Measurements from ENCODE around the gene ATXN1. TPM values are rescaled to one million over a fixed set of nuclear protein-coding genes. Genes with fewer than 3 reads are reported as not detected.

The ATXN1 gene
- total RNA-seq, 2 experiments from 2014 or later = 83.1 to 89.4 TPM

DNA sequence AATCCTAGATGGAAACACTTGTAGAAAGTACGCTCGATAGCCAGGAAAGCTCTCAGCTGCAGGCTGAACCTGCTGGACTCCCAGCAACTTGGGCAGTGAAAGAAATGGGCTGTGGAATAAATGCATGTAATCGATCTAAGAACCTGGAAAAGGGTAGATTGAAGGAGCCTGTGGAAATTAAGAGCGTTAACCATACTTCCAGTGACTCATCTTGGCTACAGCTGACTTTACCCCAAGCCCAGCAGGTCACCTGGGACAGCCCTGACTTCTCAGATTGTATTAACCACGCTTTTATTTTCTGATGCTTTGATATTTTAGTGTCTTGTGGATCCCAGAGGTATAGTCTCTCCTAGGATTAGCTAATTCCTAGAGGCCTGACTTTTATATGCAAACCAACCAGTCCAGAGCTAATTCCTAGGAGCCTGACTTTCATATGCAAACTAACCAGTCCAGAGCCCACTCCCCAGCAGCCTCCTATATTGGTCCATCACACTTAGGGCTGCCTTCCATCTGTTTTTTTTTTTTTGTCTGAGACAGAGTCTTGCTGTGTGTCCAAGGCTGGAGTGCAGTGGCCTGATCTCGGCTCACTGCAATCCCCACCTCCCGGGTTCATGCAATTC lies 436.5 kb downstream of the ATXN1 start:
- Mint-ChIP-seq H3K4me1 (peaks cover 58% of the 10 kb centered on the region), H3K9me3 (no peaks in the 10 kb centered on the region), H3K4me3 (no peak overlapping the region), H3K27ac (peak overlapping the region; percentile 8), H3K27me3 (no peaks in the 10 kb centered on the region), H3K36me3 (ENCODE audit: low read depth) (peaks cover 40% of the 10 kb centered on the region)
- CTCF ChIA-PET = interaction anchor here (1.5 to 1.6 kb wide), 2 partner anchors 85 to 446 kb away, joined by 4 to 6 read pairs; no protein-coding TSS in a partner anchor
- DNase-seq = no peak
- POLR2A ChIA-PET = interaction anchor here (1.1 to 3.7 kb wide), 2 partner anchors 388 to 438 kb away, joined by 3 to 23 read pairs; partner anchors contain the start of gene ATXN1

DNA sequence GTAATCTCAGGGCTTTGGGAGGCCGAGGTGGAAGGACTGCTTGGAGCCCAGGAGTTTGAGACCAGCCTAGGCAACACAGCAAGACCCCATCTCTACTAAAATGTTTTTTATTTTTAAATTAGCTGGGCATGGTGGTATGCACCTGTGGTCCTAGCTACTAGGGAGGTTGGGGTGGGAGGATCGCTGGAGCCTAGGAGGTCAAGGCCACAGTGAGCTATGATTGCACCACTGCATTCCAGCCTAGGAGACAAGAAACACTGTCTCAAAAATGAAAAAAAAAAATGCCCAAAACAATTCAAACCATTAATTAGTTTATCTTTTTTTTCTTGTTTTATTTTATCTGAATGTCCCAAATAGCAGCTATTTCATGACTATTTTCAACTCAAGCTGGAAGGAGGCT lies 437.1 kb downstream of the ATXN1 start:
- Mint-ChIP-seq H3K36me3 (ENCODE audit: low read depth) (peaks cover 40% of the 10 kb centered on the region), H3K27ac (peak overlapping the region; percentile 98), H3K4me3 (no peak overlapping the region), H3K9me3 (no peaks in the 10 kb centered on the region), H3K27me3 (no peaks in the 10 kb centered on the region), H3K4me1 (peaks cover 62% of the 10 kb centered on the region)
- POLR2A ChIA-PET = interaction anchor here (1.1 to 3.7 kb wide), 2 partner anchors 389 to 438 kb away, joined by 3 to 23 read pairs; partner anchors contain the start of gene ATXN1
- CTCF ChIA-PET = interaction anchor here (1.5 to 1.6 kb wide), 2 partner anchors 85 to 447 kb away, joined by 4 to 6 read pairs; no protein-coding TSS in a partner anchor
- DNase-seq = no peak

DNA sequence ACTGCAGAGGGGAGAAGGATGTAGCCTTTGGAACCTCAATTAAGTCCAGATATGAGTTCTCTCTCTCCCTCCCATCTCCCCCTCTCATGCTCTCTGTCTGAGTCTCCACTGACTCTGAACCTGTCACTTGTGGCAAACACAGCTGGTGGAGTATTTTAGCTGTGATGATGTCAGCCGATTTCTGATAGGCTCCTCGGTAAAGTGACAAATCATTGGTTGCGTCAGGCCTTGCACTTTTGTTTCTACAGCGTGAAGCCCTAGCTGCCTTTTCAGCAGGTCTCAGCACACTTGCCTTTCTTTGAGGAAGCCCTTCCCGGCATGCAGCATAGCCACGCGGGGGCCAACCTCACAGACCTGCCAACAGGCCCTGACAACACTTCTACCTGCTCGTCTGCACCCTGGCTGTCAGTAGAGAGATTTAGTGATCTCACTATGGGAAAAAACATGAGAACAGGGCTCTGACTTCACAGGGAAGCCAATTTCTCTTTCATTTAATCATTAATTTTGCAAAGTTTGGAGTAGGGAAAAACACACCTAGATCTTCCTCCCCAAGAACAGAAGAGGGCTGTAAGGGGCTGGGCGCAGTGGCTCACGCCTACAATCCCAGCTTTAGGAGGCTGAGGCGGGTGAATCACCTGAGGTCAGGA lies 438.5 kb downstream of the ATXN1 start:
- ChIA-PET CTCF (interaction anchor here (0.9 to 2.3 kb wide), 5 partner anchors 9 to 448 kb away, joined by 3 to 31 read pairs (median 5); no protein-coding TSS in a partner anchor), POLR2A (interaction anchor here (0.8 to 3.7 kb wide), 12 partner anchors 8 to 446 kb away, joined by 3 to 23 read pairs (median 4); partner anchors contain the start of gene ATXN1)
- H3K9me3 Mint-ChIP-seq = no peaks in the 10 kb centered on the region
- DNase-seq = peak; percentile 84
- H3K4me1 Mint-ChIP-seq = peaks cover 76% of the 10 kb centered on the region
- H3K27me3 Mint-ChIP-seq = no peaks in the 10 kb centered on the region
- H3K4me3 Mint-ChIP-seq = peak overlapping the region; percentile 29
- H3K27ac Mint-ChIP-seq = peak overlapping the region; percentile 98
- H3K36me3 Mint-ChIP-seq (ENCODE audit: low read depth) = peaks cover 41% of the 10 kb centered on the region

DNA sequence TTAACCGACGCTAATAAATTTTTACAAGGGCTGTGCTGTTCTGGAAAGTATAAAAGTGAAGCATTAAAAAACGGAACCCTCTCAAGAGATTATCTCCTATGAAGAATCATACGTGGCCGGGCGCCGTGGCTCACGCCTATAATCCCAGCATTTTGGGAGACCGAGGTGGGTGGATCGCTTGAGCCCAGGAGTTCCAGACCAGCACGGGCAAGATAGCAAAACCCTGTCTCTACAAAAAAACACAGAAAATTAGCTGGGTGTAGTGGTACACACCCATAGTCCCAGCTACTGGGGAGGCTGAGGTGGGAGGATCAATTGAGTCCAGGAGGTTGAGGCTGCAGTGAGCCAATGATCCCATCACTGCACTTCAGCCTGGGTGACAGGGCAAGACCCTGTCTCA lies 439.4 kb downstream of the ATXN1 start:
- ChIA-PET CTCF (interaction anchor here (1.8 to 2.3 kb wide), 3 partner anchors 10 to 449 kb away, joined by 5 to 31 read pairs (median 9); no protein-coding TSS in a partner anchor), POLR2A (interaction anchor here (0.6 to 3.7 kb wide), 8 partner anchors 9 to 449 kb away, joined by 3 to 23 read pairs (median 4); partner anchors contain the start of gene ATXN1)
- no peak for DNase-seq
- H3K27ac Mint-ChIP-seq = peak overlapping the region; percentile 98
- no peaks in the 10 kb centered on the region for H3K27me3 Mint-ChIP-seq
- no peaks in the 10 kb centered on the region for H3K9me3 Mint-ChIP-seq
- H3K4me1 Mint-ChIP-seq = peaks cover 84% of the 10 kb centered on the region
- H3K36me3 Mint-ChIP-seq (ENCODE audit: low read depth) = peaks cover 35% of the 10 kb centered on the region
- no peak overlapping the region for H3K4me3 Mint-ChIP-seq

DNA sequence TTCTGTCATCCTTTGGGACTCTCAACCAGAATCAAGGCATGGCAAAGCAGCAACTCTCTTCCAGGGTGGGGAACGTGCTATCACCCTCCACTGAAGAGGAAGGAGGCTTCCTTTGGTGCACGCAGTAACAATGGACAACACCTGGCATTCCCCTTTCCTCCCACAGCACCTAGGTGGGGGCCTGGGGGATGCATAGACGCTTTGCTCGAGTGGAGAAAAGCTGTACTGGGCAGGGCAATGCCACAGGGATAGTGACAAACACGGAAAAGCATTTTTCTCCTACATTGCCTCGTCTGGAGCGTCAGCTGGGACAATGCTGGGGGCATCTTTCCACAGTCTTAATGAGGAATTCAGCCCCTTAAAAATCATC lies 439.9 kb downstream of the ATXN1 start:
- POLR2A ChIA-PET = interaction anchor here (1.8 to 3.3 kb wide), 3 partner anchors 93 to 441 kb away, joined by 6 to 29 read pairs (median 7); partner anchors contain the start of gene ATXN1
- H3K36me3 Mint-ChIP-seq (ENCODE audit: low read depth) = peaks cover 30% of the 10 kb centered on the region
- no peaks in the 10 kb centered on the region for H3K27me3 Mint-ChIP-seq
- peak overlapping the region; percentile 98 for H3K27ac Mint-ChIP-seq
- H3K4me3 Mint-ChIP-seq = no peak overlapping the region
- peaks cover 88% of the 10 kb centered on the region for H3K4me1 Mint-ChIP-seq
- CTCF ChIA-PET = interaction anchor here (1.8 to 5.5 kb wide), 3 partner anchors 11 to 450 kb away, joined by 5 to 63 read pairs (median 31); no protein-coding TSS in a partner anchor
- no peaks in the 10 kb centered on the region for H3K9me3 Mint-ChIP-seq
- DNase-seq = no peak

DNA sequence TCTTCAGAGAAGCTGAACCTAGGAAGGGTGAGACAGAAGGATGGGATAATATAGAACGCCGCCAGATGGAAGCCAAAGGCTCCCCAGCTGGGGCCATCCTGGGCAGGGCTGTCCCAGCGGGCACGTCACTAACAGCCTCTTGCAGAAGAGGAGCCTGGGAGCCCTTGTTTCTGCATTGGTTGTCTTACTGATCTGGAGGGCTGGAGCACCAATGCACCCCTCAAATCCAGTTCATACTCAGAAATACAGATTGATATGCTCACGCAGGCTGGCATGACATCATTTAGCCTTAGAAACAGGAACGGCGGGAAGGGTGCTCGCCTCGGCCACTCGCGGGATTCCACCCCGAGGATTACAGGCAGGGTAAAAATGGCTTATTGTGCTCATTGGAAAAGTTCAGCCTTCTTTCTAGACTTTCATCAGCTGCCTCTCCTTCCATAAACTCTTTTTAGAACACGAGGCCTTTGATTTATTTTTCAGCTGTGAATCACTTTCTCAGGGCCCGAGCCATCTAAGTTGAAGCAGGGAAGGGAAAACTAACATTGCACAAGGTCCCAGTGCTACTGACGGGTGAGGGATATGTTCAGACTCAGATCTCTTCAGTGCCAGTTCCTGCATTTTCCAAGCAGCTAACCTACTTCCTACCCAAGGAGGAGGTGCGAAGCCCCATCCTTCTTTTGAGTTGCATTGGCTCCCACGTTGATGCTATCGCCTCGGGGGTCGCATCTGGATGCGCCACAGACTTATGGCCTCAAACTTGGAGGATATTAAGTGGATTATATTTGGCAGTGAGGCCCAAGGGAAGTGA lies 440.5 kb downstream of the ATXN1 start:
- POLR2A ChIA-PET = interaction anchor here (0.8 to 3.3 kb wide), 10 partner anchors 11 to 448 kb away, joined by 3 to 29 read pairs (median 4); partner anchors contain the start of gene ATXN1
- Mint-ChIP-seq H3K27me3 (no peaks in the 10 kb centered on the region), H3K4me3 (peak overlapping the region; percentile 71), H3K36me3 (ENCODE audit: low read depth) (peaks cover 24% of the 10 kb centered on the region), H3K4me1 (peaks cover 85% of the 10 kb centered on the region), H3K27ac (peak overlapping the region; percentile 98), H3K9me3 (no peaks in the 10 kb centered on the region)
- CTCF ChIA-PET = interaction anchor here (0.5 to 5.5 kb wide), 8 partner anchors 8 to 443 kb away, joined by 3 to 63 read pairs (median 4); no protein-coding TSS in a partner anchor
- DNase-seq = peak; percentile 31

DNA sequence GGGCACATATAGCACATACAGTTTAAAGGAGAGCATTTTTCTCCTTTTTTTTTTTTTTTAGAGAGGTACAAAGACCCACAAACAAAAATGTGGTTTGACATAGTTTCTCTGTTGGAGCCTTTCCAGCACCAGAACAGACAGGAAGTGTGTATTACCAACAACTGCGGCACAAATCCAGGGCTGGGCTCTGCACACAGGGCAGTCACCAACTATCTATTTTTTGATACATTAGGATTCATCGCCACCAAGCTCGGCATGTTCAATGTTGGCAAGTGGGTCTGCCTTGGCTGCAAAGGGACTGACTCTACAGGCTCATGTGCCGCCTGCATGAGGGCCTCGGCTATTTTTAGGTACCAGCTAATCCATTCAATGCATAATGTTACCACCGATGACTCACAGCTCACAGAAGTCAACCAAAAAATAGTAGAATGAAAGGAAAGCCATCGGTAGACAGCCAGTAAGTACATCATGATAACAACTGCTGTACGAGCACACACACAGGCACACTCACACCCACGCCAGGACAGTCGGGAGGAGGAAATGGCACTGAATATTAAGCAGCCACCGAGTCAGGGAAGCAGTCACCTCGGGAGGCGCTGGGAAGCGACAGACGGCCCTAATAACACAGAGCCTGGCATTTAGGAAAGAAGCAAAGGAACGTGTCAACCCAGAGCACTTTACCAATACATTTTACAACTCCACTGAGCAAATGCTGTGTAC lies 441.3 kb downstream of the ATXN1 start:
- Mint-ChIP-seq H3K27me3 (no peaks in the 10 kb centered on the region), H3K9me3 (no peaks in the 10 kb centered on the region), H3K36me3 (ENCODE audit: low read depth) (peaks cover 20% of the 10 kb centered on the region), H3K27ac (peak overlapping the region; percentile 98), H3K4me1 (peaks cover 79% of the 10 kb centered on the region), H3K4me3 (peak overlapping the region; percentile 71)
- POLR2A ChIA-PET = interaction anchor here (0.8 to 3.3 kb wide), 9 partner anchors 12 to 449 kb away, joined by 3 to 29 read pairs (median 4); partner anchors contain the start of gene ATXN1
- CTCF ChIA-PET = interaction anchor here (0.5 to 5.5 kb wide), 13 partner anchors 9 to 451 kb away, joined by 3 to 63 read pairs (median 4); partner anchors contain the start of gene ATXN1
- peak; percentile 74 for DNase-seq

DNA sequence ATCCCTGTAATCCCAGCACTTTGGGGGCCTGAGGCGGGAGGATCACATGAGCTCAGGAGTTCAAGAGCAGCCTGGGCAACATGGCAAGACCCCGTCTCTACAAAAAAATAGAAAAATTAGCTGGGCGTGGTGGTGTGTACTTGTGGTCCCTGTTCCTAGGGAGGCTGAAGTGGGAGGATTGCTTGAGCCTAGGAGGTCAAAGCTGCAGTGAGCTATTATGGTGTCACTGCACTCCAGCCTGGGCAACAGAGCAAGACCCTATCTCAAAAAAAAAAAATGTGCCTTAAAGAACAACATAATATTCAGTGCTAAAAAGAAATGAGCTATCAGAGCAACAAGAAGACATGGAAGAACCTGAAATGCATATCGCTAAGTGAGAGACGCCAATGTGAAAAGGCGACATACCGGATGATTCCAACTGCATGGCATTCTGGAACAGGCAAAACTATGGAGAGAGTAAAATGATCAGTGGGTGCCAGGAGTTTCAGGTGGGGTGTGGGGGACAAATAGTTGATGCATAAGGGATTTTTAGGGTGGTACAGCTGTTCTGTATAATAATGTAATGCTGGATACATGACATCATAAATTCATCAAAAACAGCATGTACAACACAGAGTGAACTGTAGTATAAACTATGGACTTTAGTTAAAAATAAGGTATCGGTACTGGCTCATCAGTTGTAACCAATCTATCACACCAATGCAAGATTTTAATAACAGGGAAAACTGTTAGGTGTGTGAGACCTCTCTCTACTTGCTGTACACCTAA lies 442.1 kb downstream of the ATXN1 start:
- peaks cover 17% of the 10 kb centered on the region for H3K36me3 Mint-ChIP-seq (ENCODE audit: low read depth)
- no peaks in the 10 kb centered on the region for H3K9me3 Mint-ChIP-seq
- no peaks in the 10 kb centered on the region for H3K27me3 Mint-ChIP-seq
- ChIA-PET POLR2A (interaction anchor here (0.6 to 3.3 kb wide), 11 partner anchors 95 to 450 kb away, joined by 3 to 29 read pairs (median 4); partner anchors contain the start of gene ATXN1), CTCF (interaction anchor here (0.5 to 5.5 kb wide), 15 partner anchors 10 to 451 kb away, joined by 3 to 63 read pairs (median 4); partner anchors contain the start of gene ATXN1)
- H3K27ac Mint-ChIP-seq = peak overlapping the region; percentile 98
- no peak for DNase-seq
- H3K4me1 Mint-ChIP-seq = peaks cover 73% of the 10 kb centered on the region
- peak overlapping the region; percentile 17 for H3K4me3 Mint-ChIP-seq

DNA sequence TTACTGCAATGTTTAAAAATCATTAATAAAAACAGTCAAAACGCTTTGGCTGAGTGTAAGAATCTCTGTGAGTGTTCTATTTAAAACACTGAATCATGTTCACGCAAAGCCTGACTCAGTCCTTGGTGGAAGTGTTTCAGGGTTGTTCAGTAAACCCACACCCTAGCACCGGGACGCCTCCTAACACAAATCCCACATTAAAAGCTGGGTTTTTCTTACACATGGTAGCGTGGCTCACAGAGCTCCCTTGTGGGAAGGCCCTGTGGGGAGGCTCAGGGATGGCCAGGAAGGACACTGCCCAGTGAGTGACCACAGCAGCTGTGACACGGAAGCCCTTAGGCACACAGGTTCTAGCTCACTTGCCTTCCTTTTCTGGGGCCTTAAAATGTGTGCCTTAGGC lies 442.7 kb downstream of the ATXN1 start:
- Mint-ChIP-seq H3K27me3 (no peaks in the 10 kb centered on the region), H3K36me3 (ENCODE audit: low read depth) (peaks cover 17% of the 10 kb centered on the region), H3K4me1 (peaks cover 67% of the 10 kb centered on the region), H3K27ac (peak overlapping the region; percentile 98), H3K9me3 (no peaks in the 10 kb centered on the region), H3K4me3 (no peak overlapping the region)
- CTCF ChIA-PET = interaction anchor here (0.6 to 5.5 kb wide), 8 partner anchors 15 to 452 kb away, joined by 3 to 63 read pairs (median 6); no protein-coding TSS in a partner anchor
- DNase-seq = peak; percentile 34
- POLR2A ChIA-PET = interaction anchor here (0.8 to 3.3 kb wide), 5 partner anchors 119 to 451 kb away, joined by 3 to 29 read pairs (median 3); partner anchors contain the start of gene ATXN1

DNA sequence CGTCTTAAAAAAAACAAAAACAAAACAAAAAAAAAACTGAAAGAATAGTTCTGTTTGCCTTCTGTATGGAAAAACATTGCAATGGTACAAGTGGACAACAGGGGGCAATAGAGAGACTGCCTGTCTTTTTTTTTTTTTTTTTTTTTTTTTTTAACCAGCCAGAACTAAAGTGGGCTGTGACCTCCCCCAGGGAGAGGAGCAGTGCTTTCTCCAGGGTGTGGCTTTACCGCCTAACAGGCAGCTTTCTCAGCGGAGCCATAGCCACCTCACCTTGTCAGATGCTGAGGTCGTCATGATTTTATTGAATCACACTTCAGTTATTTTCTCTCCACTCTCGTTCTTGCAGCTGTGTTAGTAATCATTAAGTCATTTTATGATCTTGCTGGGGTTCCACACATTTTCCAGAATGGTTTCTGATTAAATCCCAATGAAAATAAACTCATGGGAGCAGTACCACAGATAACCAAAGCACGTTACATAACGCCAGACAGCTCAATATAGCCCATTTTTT lies 444.5 kb downstream of the ATXN1 start:
- CTCF ChIA-PET = interaction anchor here (0.7 to 5.5 kb wide), 15 partner anchors 16 to 648 kb away, joined by 3 to 63 read pairs (median 5); partner anchors contain the start of gene GMPR

DNA sequence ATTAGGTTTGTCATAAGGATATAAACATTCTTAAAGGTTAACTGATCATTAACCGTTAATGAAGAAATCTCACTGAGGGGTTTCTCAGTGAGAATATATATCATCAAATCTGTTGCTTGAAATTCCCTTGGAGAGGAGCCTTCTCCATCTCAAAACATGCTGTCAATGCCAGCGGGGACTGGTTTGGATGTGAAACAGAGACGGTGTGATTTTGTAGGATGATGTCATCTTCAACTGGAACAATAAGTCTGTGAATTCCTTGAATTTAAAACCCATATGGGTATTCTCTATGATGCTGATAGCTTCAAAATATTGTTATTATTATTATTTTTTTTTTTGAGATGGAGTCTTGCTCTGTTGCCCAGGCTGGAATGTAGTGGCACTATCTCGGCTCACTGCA lies 447.0 kb downstream of the ATXN1 start:
- Mint-ChIP-seq H3K9me3 (no peaks in the 10 kb centered on the region), H3K4me3 (no peak overlapping the region), H3K27ac (no peak overlapping the region), H3K27me3 (no peaks in the 10 kb centered on the region), H3K4me1 (peaks cover 26% of the 10 kb centered on the region), H3K36me3 (ENCODE audit: low read depth) (peaks cover 15% of the 10 kb centered on the region)
- DNase-seq = no peak
- CTCF ChIA-PET = no interaction called here
- POLR2A ChIA-PET = no interaction called here

More for the DNA sequence above, 444.5 kb downstream of the ATXN1 start:
- POLR2A ChIA-PET = interaction anchor here (1.0 to 1.1 kb wide), 2 partner anchors 15 to 445 kb away, joined by 3 to 4 read pairs; partner anchors contain the start of gene ATXN1
- peaks cover 50% of the 10 kb centered on the region for H3K4me1 Mint-ChIP-seq
- H3K36me3 Mint-ChIP-seq (ENCODE audit: low read depth) = peaks cover 10% of the 10 kb centered on the region
- H3K27me3 Mint-ChIP-seq = no peaks in the 10 kb centered on the region
- no peak overlapping the region for H3K4me3 Mint-ChIP-seq
- no peaks in the 10 kb centered on the region for H3K9me3 Mint-ChIP-seq
- H3K27ac Mint-ChIP-seq = peak overlapping the region; percentile 16
- DNase-seq = peak; percentile 38
